ENCODE results near the gene ACBD6. TPM values are rescaled to one million over a fixed set of nuclear protein-coding genes. Genes with fewer than 3 reads are reported as not detected.

ACBD6 gene
- total RNA-seq, 2 donors from 2014 or later = 17.1 to 25.1 TPM

DNA sequence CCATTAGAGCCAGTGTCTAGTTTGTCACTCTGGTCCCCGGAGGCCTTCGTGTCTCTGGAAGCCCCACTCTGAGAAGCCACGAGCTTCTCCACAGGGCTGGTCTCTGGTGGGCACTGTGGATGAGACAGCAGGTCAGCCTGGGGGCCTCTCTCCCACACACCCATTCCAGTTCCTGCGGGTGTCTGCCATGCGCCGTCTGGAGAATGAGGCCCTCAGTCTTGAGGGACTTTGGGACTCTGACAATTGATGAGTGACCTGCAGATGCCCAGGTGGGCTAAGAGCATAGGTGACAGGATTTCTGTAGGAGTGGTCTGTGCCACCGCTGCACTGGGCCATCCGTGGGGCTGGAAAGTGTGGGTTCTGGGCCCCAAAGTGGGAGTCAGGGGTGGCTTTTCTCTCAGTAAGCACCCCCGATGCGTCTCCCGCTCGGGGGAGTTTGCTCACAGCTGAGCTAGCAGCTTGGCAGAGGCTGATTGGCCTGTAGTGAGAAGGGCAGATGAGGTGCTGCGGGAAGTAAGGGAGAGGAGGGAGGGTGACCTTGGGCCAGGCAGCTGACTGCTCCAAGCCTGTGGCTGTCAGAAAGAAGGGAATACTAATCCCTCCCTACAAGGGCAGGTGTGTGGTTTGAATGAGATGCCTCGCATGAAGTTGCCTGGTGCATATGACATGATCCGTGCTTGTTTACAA lies 245.9 kb downstream of the ACBD6 start:
- no peak for ATAC-seq
- intact Hi-C loops (cut with DNase I, micrococcal nuclease) = no loop called here
- no peak for DNase-seq

DNA sequence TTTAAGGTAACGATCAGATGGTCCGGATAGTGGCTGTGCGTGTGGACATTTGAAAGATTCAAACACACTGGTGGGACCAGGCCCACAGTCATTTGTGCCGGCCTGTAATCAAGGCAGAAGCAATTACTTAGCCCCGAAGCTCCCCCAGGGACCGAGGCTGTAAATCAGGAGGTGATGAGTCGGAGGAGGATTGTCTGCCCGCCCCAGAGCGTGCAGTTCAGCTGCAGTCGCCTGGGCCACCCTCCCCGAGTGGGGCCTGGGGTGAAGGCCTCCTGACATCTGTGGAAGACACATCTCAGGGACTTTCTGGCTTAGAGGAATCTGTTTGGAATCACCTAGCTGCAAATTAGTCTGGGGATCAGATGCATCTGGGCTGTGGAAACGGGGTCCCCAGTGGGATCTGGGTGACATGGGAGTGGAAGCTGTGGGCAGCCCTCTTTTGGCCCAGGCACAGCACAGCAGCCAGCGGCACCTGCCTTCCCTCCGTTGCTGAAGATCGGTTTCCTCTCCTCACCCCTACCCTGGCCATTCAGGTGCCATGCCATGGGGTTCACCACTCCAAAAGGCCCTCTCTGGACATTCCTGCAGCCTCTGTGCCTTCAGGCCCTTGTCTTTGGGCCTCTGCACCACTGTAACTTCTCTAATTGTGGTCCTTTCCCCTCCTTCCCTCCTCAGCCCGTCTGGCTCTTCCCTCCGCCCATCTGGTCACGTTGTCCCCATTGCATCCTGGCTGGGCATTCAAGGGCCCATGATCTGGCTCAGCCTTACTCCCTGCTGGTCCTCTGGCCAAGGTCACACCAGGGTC lies 246.6 kb downstream of the ACBD6 start:
- intact Hi-C loops (cut with DNase I, micrococcal nuclease) = no loop called here
- DNase-seq = no peak
- no peak for ATAC-seq

DNA sequence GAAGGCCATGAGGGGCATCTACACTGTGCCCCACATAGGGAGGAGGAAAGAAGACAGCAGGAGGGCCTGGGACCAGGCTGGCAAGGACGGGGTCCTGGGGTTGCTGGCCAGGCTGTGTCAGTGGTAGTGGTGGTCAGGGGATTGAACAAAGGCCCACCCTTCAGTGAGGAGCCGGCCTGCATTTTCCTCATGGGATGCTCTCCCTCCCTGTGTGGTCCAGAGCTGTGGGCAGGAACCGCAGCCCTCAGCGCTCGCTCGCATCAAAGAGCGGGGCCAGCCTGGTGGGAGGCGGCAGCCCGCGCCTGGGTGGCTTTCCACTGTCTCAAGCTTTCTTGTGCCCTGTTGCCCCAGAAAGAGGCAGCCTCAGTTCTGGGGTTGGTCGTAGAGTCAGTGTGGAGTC lies 247.5 kb downstream of the ACBD6 start:
- ATAC-seq = no peak
- DNase-seq = no peak
- intact Hi-C loops (cut with DNase I, micrococcal nuclease) = loop anchor here in 1 of 2 donors (5.0 kb wide), 1 partner anchor 222 kb away; no protein-coding TSS in a partner anchor

DNA sequence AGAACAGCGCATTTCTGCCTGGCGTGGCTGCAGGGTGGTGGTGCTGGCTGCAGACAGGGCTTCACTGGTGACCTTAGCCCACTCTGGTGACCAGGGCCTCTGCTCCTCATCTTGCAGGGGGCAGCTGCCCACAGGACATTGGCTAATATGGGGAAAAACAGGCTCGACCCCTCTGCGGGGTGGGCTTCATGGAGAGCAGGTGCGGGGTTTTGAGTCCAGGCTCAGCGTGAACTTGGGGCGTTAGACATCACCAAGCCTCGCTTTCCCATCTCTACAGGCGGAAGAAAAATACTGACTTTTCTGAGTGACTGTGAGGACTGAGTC lies 247.9 kb downstream of the ACBD6 start:
- DNase-seq (no peak), ATAC-seq (no peak)
- intact Hi-C loops (cut with DNase I, micrococcal nuclease) = loop anchor here in 1 of 2 donors (5.0 kb wide), 1 partner anchor 223 kb away; no protein-coding TSS in a partner anchor

DNA sequence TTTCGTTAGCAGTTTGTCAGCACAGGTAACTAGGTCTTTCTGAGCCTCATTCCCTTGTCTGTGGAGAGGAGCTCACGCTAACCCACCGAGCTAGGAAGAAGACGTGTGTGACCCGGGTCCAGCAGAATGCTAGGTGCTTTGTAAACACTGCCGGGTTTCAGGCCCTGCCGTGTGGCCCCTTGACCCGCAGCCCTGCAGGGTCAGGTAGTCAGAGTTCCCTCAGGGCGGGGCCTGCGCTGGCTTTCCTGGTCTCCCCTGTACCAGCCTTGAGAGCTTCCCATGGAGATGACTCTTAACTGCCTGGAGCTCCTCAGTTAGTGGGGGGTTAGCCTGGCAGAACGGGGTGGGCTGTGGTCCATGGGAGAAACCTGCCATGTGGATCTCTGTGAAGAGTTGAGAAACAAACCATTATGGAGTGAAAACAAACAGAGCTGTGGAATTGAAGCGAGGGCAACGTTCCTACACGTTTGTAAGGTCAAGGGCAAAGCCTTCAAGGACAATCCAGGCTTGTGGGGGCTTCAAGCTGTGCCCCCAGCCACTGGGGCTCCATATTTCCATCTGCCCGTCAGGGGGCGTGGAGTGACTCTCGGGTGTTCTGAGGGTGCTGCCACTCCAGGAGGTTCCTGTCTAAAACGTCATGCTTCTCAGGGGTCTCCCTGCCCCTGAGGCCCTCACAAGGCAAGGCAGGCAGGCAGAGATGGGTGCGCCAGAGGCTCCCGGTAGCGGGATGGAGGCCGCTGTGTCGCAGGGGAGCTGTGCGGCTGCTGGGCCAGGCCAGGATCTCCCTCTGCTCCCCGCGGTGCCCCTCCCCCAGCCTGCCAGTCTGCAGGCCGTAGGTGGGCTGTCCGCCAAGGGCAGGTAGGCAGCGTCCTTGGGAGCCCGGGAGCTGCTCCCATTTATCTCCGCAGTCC lies 248.5 kb downstream of the ACBD6 start:
- DNase-seq (no peak), ATAC-seq (no peak)
- intact Hi-C loops (cut with DNase I, micrococcal nuclease) = loop anchor here in 1 of 2 donors (2.0 to 5.0 kb wide), 2 partner anchors 163 to 223 kb away; no protein-coding TSS in a partner anchor

DNA sequence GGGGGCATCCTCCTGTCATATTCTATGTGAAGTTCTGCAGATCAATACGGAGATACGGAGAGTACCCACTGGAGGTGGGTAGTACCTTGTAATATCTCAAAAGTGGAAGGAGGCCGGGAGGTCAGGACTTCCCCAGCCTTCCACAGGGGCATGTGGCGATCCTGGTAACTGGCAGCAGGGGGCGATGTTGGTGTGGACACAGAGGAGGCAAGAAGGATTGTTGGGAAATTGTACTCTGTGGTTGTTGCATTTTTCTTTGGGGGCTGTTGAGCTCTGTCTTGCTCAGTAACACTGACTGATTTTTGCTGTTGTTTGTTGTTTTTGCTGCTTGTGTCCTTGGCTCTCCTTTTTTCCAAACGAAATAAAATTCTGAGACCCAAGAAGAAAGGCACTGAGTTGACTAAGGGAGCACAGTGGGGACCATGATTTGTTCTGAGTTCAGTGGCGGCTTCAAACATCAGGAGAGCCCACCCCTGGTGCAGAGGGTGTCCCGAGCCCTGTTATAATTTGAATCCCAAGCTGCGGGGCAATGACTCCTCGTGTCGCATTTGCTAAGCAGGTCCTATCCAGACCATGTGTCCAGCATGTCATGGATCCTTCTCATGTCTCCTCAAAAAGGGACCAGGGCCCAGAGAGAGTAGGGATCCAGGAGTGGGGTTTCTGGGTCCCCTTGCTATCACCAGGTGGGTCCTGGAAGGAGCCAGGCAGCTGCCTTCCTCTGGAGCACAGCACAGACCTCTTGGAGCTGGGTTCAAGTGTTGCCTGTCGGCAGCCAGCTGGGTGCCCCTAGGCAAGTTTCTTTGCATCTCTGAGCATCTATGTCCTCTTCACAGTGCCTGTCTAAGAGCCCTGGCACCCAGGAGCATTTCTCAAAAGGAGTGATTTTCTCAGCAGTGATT lies 249.5 kb downstream of the ACBD6 start:
- ATAC-seq = peak; percentile 84

DNA sequence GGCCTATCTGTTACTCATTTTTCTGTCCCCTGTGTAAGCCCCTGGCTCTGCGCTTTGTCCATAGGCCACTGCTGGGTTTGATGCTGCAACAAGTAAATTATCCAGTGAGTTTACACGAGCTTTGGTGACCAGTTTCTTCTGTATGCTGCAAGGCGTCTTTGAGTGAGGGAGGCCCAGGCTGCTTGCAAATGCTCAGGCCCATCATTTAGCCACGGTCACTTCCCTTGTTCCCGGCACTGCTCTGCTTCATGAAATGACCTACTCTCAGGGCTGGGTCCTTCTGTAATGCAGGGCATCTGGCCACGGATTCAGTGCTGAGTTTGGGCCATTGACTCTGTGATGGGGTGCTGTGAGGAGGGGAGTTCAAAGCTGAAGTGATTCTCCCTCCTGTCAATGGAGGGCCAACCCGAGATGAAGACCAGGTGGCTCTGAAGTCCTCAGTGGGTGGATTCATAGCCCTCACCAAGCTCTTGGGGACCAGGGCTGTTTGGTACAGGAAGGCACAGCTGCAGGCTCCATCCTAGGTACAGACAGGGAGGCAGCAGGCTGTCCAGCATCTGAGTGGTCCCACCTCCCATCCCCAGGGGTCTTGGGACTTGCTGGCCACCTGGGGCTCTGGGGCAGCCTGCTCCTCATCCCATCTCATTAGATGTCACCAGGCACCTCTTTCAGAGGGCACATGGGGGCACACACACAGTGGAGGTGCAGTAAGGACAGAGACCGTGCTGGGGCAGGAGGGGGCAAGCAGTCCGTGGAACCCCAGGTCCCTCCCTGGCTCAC lies 250.7 kb downstream of the ACBD6 start:
- DNase-seq (no peak), ATAC-seq (no peak)
- intact Hi-C loops (cut with DNase I, micrococcal nuclease) = loop anchor here in 1 of 2 donors (2.0 to 5.0 kb wide), 2 partner anchors 165 to 226 kb away; no protein-coding TSS in a partner anchor

More for the DNA sequence above, 249.5 kb downstream of the ACBD6 start:
- intact Hi-C loops (cut with DNase I, micrococcal nuclease) = loop anchor here in 1 of 2 donors (2.0 to 5.0 kb wide), 2 partner anchors 164 to 224 kb away; no protein-coding TSS in a partner anchor
- peak; percentile 65 to 85 for DNase-seq

DNA sequence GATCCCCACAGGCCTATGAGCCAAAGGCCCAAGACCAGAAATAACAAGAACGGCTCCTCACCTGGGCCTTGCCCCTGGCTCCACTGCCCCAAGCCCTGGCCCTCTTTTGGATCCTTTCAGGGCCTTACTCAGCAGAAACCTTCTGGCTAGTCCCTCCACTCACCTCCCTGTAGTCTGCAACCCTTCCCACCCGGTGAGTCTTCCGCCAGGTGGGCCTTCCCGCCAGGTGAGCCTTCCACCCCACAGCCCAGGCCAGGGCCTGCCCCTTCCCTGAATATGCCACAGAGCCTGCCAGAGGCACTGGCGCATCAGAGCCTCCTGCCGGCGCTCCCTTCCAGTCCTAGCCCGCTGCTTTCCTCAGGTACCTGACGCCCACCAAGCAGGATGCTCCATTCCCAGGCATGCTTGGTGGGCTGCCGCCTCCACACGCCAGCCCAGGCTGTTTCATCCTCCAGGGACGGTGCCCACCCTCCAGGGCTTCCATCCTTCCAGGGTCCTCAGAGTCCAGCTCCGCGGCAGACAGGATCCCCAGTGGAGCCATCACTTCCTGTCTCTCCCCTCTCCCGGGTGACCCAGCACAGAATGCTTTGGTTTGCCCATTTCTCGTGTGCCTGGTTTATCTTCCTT lies 251.4 kb downstream of the ACBD6 start:
- ATAC-seq = no peak
- intact Hi-C loops (cut with DNase I, micrococcal nuclease) = loop anchor here in 1 of 2 donors (5.0 kb wide), 1 partner anchor 226 kb away; no protein-coding TSS in a partner anchor
- no peak for DNase-seq

DNA sequence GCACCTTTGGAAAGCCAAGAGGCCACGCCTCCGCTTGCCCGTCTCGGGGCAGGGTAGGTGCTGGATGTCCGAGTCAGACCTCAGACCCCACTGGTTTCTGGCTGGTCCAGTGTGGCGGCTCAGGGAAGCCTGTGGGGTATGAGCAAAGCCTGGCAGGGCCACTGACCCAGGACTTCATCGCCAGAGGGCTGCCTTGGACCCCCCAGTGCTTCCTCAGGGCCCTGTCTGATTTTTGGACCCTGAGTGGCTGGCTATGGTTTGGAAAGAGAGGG lies 251.9 kb downstream of the ACBD6 start:
- intact Hi-C loops (cut with DNase I, micrococcal nuclease) = loop anchor here in 1 of 2 donors (5.0 kb wide), 1 partner anchor 227 kb away; no protein-coding TSS in a partner anchor
- no peak for ATAC-seq

DNA sequence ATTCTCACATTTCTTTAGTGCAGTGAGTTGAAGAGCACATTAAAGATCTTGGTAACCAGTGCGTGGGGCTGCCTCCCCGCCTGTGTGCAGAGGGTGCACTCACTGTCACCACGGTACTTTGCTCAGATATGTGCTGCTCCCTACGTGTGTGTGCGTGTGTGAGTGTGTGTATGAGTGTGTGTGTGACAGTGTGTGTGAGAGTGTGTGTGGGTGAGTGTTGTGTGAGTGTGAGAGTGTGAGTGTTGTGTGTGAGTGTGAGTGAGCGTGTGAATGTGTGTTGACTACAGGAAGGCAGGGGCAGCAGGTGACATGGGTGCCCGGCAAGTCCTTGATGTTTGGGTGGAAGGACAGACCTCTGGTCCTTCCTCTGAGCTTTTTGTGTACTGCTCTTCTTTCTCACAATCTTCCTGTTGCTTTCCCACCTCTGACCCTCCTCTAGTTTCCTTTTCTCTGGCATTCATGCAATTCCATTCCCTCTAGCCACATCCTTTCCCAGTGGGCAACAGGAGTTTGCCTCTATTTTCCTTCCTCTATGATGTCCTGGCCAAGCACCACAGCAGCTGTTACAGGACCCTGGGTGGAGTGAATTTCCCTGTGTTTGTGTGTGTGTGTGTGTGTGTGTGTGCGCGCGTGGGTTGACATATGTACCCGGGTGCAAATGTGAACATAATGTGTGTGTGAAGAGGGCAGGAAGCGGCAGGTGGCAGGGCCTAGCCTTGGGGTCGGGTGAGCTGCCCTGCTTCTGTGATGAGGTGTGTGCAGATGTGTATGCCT lies 252.5 kb downstream of the ACBD6 start:
- intact Hi-C loops (cut with DNase I, micrococcal nuclease) = loop anchor here in 1 of 2 donors (5.0 kb wide), 1 partner anchor 227 kb away; no protein-coding TSS in a partner anchor
- ATAC-seq (no peak), DNase-seq (no peak)

More for the DNA sequence above, 251.9 kb downstream of the ACBD6 start:
- DNase-seq = no peak

DNA sequence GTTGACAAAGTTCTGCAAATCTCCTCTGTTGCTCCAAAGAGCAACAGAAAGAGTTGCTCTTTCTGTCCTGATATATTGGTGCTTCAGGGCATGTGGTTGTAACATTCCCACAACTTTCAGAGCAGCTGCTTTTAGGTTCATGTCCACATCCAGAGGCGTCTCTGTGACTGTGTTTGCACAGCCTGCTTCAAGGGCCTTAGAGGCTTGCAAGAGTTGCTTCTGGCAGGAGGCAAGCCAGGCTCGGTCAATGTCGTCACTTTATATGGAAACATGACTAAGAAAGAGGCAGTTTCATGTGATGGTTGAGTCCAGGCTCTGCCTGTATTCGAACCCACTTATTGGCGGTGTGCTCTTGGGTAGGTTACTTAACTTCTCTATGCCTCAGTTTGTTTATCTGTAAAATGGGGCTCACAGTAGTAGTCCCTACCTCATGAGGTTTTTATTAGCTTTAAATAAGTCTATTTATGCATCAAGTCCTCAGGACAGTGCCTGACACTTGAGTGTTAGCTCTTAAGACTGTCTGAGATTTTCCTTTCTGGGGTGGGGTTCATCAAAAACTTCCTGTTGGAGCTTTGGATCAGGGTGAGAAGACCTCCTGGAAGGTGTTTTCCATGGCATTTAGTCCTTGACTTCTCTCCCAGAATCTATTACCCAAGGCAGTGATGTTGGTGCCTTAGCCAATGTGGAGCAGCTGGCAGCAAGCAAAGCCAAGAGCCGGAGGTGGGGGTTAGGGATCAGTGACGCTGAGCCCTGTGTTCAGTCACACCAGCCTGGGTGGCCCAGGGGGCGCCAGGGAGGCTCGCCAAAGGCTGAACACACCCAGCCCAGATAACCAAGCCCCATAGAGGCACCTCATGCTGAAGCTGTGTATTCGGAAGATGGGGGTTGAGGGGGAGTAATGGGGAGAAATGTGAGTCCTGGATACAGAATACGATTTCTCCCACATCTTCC lies 253.4 kb downstream of the ACBD6 start:
- intact Hi-C loops (cut with DNase I, micrococcal nuclease) = no loop called here
- ATAC-seq = no peak
- peak in 1 of 2 donors; percentile 22 for DNase-seq

DNA sequence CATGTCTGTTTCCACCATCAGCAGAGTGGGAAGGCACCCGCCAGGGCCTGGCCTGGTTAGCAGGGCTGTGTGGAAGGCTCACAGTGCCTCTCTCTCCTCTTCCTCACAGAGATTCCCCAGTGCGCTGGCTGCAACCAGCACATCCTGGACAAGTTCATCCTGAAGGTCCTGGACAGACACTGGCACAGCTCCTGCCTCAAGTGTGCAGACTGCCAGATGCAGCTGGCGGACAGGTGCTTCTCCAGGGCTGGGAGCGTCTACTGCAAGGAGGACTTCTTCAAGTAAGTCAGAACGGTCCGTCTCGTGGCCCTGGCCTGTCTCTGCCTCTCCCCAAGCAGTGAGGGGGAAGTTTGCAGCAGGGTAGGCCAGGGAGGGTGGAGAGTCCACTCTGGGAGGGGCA lies 254.2 kb downstream of the ACBD6 start:
- intact Hi-C loops (cut with DNase I, micrococcal nuclease) = no loop called here
- DNase-seq = no peak

DNA sequence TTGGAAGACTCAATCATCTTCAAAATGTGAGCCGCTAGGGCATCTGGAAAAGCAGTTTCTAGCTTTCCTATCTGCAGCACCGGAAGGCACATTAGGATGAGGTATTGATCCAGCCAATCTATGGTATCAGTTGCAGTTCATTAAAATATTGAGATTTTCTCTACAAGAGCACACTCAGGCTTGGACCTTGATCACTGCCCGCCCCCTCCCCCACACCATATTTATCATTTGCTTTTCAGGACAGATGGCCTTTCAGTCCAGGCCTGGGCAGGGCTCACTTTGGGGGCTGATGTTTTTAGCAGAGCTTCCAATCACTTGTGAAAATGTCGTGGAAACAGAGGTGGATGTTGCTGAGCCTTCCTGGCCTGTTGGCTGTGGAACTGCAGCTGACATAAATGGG lies 254.8 kb downstream of the ACBD6 start:
- no peak for DNase-seq
- intact Hi-C loops (cut with DNase I, micrococcal nuclease) = no loop called here

More for the DNA sequence above, 254.2 kb downstream of the ACBD6 start:
- ATAC-seq = no peak

DNA sequence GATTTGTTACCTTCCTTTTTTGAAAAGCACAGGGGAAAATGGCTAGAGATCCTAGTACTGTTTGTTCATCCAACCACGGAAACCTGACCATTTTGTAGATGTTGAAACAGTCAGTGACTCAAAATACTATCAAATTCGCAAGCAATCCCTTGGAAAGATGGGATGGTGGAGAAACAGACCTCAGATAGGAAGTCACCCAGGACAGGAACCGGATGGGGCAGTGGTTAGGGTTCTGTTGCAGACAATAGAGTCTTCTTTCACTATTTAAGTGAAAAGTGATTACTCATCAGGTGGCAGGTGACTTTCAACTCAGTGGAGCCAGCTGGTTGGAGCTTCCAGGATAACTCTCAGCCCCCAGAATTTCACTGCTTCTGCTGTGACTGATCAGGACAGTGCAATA lies 255.3 kb downstream of the ACBD6 start:
- no peak for DNase-seq
- intact Hi-C loops (cut with DNase I, micrococcal nuclease) = no loop called here
- ATAC-seq = no peak

More for the DNA sequence above, 254.8 kb downstream of the ACBD6 start:
- ATAC-seq = no peak

DNA sequence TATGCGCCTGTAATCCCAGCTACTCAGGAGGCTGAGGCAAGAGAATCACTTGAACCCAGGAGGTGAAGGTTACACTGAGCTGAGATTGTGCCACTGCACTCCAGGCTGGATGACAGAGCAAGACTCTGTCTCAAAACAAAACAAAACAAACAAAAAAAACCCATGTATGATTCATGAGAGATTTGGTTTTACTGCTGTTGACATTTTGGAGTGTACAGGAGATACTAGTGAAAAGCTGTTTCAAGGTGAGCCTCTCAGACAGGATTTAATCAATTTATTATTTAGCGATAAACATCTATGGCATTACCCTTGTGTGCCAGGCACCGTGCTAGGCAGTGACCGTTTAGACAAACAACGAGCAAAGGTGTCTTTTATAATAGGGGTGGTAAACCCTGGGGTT lies 255.8 kb downstream of the ACBD6 start:
- DNase-seq (no peak), ATAC-seq (no peak)
- intact Hi-C loops (cut with DNase I, micrococcal nuclease) = no loop called here
